HepG2 (cell line): ENCODE data around the gene TMEM129. TPM values are rescaled to one million over a fixed set of nuclear protein-coding genes. Genes with fewer than 3 reads are reported as not detected.

Source experiments
- AKAP8 ChIP-seq: sonication (generic); formaldehyde crosslinking; IDR thresholded peaks from 2 replicates; pipeline ENCODE4 v1.5.1; 2020; ENCODE audit warnings: mild to moderate bottlenecking, missing genetic modification reagents
- IKZF1 ChIP-seq: fragments of 450-650 bp; IDR thresholded peaks from 2 replicates; pipeline ENCODE4 v1.7.1; 2016
- ISX ChIP-seq: sonication (generic); formaldehyde crosslinking; conservative IDR thresholded peaks from 2 replicates; pipeline ENCODE4 v1.5.0; 2020; ENCODE audit warnings: missing genetic modification reagents
- KDM5A ChIP-seq: fragments of 200-600 bp; sonication (generic); IDR thresholded peaks from 2 replicates; pipeline ENCODE4 v1.7.0; 2018; ENCODE audit warnings: antibody characterized with exemption, mild to moderate bottlenecking, low read length, borderline replicate concordance
- NAIF1 ChIP-seq: sonication (generic); formaldehyde crosslinking; IDR thresholded peaks from 2 replicates; pipeline ENCODE4 v1.5.0; 2020; ENCODE audit warnings: mild to moderate bottlenecking, missing genetic modification reagents, borderline replicate concordance
- NONO ChIP-seq, 2 experiments: fragments of 450-650 bp in 1 of 2; sonication (generic) in 1 of 2; formaldehyde crosslinking in 1 of 2; IDR thresholded peaks in 1 of 2; conservative IDR thresholded peaks in 1 of 2; 2 replicates each; pipeline versions ENCODE4 v1.6.1 to v1.8.0; 2017 to 2022; ENCODE audit warnings: mild to moderate bottlenecking in 1 of 2, missing genetic modification reagents in 1 of 2, moderate library complexity in 1 of 2
- ZNF10 ChIP-seq: sonication (generic); formaldehyde crosslinking; IDR thresholded peaks from 2 replicates; pipeline ENCODE4 v1.4.0; 2020; ENCODE audit warnings: mild to moderate bottlenecking, low read depth, missing genetic modification reagents, borderline replicate concordance
- polyA plus RNA-seq, 8 experiments: library from polyadenylated mRNA; depleted of rRNA in 3 of 8; stranded (reverse) in 7 of 8; unstranded in 1 of 8; fragments of >200 nt; fragmentation: Illumina TruSeq in 4 of 8; extraction: Trizol in 4 of 8; gene quantifications; 2 replicates each; pipeline versions ENCODE4 v1.2.1 to v1.2.3, GENCODE V29; 2011 to 2016; ENCODE audit warnings: low read depth in 4 of 8, missing spikeins in 1 of 8, mixed read lengths in 1 of 8; ENCODE audit not compliant: insufficient read depth in 1 of 8
- total RNA-seq, 5 experiments: library from RNA; depleted of rRNA; stranded (reverse); fragments of >200 nt; fragmentation: Illumina TruSeq; extraction: Trizol; gene quantifications; 2 replicates each; pipeline ENCODE4 v1.2.3, GENCODE V29; 2016; ENCODE audit warnings: low read depth in 1 of 5
- TF ChIP-seq, protein P1 (sequence below): IDR thresholded peaks from 2 replicates; pipeline ENCODE4 v1.6.1; 2016
- TF ChIP-seq, protein P2 (sequence below): sonication (generic); formaldehyde crosslinking; IDR thresholded peaks from 2 replicates; pipeline ENCODE4 v1.4.0; 2020; ENCODE audit warnings: missing genetic modification reagents
- TF ChIP-seq, protein P3 (sequence below), 2 experiments: fragments of 450-650 bp in 1 of 2; sonication (generic) in 1 of 2; formaldehyde crosslinking in 1 of 2; IDR thresholded peaks; 2 replicates each; pipeline versions ENCODE4 v1.6.1 to v1.8.0; 2016 to 2022; ENCODE audit warnings: antibody characterized with exemption in 1 of 2, mild to moderate bottlenecking in 1 of 2, missing genetic modification reagents in 1 of 2

Gene TMEM129
- total and polyA plus RNA-seq, 2 of the 13 experiments (the other 11 are each of a cell fraction or from before 2014, with no cell fraction given) = 19.0 to 25.8 TPM

DNA sequence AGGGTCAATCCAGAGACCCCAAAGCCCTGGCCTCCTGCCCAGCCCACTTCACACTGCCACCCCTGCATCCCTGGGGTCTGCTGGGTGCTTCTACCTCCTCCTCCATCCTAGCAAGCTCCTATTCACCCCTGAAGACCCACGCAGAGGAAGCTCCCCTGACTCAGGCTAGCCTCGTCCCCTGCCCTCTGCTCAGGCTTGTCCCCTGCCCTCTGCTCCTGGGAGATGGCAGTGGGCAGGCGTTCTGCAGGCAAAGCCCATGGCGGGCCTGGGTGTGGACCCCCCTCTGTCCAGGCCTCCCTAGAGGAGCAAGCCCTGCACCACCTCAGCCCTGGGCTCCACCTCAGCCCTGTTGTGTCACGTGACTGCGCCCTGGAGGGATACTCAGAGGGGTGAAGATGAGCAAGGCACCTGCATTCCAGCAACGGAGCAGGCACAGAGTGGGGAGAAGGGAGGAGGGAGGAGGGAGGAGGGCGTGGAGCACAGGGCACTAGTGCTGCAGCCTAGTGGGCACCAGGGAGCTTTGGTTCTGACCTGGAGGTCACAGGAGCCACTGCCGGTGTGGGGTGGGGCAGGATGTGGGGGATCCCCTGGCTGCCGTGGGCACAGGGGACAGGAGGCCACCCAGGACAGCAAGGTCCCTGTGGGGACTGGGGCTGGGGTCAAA, 44.4 kb upstream of the TMEM129 start (continued):
- TF ChIP-seq, protein P1, sequence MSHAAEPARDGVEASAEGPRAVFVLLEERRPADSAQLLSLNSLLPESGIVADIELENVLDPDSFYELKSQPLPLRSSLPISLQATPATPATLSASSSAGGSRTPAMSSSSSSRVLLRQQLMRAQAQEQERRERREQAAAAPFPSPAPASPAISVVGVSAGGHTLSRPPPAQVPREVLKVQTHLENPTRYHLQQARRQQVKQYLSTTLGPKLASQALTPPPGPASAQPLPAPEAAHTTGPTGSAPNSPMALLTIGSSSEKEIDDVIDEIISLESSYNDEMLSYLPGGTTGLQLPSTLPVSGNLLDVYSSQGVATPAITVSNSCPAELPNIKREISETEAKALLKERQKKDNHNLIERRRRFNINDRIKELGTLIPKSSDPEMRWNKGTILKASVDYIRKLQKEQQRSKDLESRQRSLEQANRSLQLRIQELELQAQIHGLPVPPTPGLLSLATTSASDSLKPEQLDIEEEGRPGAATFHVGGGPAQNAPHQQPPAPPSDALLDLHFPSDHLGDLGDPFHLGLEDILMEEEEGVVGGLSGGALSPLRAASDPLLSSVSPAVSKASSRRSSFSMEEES (CRISPR knock-in tag) = 0 out of 2 replicates have a peak, but pooled peaks have one; percentile 24
- TF ChIP-seq AKAP8 (CRISPR knock-in tag) = peak; percentile 85; the same call in 1 of the 2 replicates
- TF ChIP-seq NONO (IDR thresholded peaks at IDR 0.05) = no peak
- TF ChIP-seq NONO (CRISPR knock-in tag; conservative IDR thresholded peaks at IDR 0.05) = peak; percentile 72; the same call in 1 of the 2 replicates
- no peak for TF ChIP-seq IKZF1
- no peak for TF ChIP-seq ZNF10
- no peak for TF ChIP-seq NAIF1
- TF ChIP-seq, protein P2, sequence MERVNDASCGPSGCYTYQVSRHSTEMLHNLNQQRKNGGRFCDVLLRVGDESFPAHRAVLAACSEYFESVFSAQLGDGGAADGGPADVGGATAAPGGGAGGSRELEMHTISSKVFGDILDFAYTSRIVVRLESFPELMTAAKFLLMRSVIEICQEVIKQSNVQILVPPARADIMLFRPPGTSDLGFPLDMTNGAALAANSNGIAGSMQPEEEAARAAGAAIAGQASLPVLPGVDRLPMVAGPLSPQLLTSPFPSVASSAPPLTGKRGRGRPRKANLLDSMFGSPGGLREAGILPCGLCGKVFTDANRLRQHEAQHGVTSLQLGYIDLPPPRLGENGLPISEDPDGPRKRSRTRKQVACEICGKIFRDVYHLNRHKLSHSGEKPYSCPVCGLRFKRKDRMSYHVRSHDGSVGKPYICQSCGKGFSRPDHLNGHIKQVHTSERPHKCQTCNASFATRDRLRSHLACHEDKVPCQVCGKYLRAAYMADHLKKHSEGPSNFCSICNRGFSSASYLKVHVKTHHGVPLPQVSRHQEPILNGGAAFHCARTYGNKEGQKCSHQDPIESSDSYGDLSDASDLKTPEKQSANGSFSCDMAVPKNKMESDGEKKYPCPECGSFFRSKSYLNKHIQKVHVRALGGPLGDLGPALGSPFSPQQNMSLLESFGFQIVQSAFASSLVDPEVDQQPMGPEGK (CRISPR knock-in tag) = peak; percentile 47
- TF ChIP-seq KDM5A = no peak
- TF ChIP-seq, protein P3, sequence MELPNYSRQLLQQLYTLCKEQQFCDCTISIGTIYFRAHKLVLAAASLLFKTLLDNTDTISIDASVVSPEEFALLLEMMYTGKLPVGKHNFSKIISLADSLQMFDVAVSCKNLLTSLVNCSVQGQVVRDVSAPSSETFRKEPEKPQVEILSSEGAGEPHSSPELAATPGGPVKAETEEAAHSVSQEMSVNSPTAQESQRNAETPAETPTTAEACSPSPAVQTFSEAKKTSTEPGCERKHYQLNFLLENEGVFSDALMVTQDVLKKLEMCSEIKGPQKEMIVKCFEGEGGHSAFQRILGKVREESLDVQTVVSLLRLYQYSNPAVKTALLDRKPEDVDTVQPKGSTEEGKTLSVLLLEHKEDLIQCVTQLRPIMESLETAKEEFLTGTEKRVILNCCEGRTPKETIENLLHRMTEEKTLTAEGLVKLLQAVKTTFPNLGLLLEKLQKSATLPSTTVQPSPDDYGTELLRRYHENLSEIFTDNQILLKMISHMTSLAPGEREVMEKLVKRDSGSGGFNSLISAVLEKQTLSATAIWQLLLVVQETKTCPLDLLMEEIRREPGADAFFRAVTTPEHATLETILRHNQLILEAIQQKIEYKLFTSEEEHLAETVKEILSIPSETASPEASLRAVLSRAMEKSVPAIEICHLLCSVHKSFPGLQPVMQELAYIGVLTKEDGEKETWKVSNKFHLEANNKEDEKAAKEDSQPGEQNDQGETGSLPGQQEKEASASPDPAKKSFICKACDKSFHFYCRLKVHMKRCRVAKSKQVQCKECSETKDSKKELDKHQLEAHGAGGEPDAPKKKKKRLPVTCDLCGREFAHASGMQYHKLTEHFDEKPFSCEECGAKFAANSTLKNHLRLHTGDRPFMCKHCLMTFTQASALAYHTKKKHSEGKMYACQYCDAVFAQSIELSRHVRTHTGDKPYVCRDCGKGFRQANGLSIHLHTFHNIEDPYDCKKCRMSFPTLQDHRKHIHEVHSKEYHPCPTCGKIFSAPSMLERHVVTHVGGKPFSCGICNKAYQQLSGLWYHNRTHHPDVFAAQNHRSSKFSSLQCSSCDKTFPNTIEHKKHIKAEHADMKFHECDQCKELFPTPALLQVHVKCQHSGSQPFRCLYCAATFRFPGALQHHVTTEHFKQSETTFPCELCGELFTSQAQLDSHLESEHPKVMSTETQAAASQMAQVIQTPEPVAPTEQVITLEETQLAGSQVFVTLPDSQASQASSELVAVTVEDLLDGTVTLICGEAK (IDR thresholded peaks at IDR 0.05) = no peak
- TF ChIP-seq, protein P3 (CRISPR knock-in tag; IDR thresholded peaks at IDR 0.05) = peak; percentile 1; the same call in 1 of the 2 replicates
- TF ChIP-seq ISX = no peak
